ENCODE data around the gene RNF222.

DNA sequence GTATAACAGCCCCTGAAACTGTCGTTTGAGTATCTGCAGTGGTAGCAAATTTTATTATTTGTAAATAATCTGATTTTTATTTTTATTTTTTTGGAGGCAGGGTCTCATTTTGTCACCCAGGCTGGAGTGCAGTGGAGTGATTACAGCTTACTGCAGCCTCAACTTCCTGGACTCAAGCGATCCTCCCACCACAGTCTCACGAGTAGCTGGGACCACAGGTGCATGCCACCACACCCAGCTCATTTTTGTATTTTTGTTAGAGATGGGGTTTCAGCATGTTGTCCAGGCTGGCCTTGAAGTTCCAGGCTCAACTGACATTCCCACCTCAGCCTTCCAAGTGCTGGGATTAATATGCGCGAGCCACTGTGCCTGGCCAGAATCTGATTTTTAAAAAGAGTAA lies 40.8 kb upstream of the RNF222 start:
- TF ChIP-seq EP300 (conservative IDR thresholded peaks at IDR 0.05; ENCODE audit: poor library complexity, severe bottlenecking) (no peak), POLR2AphosphoS5 (IDR thresholded peaks at IDR 0.05) (no peak), SMC3 (conservative IDR thresholded peaks at IDR 0.05; ENCODE audit: poor library complexity) (no peak), RAD21 (conservative IDR thresholded peaks at IDR 0.05) (no peak)
- TF ChIP-seq, protein P1, sequence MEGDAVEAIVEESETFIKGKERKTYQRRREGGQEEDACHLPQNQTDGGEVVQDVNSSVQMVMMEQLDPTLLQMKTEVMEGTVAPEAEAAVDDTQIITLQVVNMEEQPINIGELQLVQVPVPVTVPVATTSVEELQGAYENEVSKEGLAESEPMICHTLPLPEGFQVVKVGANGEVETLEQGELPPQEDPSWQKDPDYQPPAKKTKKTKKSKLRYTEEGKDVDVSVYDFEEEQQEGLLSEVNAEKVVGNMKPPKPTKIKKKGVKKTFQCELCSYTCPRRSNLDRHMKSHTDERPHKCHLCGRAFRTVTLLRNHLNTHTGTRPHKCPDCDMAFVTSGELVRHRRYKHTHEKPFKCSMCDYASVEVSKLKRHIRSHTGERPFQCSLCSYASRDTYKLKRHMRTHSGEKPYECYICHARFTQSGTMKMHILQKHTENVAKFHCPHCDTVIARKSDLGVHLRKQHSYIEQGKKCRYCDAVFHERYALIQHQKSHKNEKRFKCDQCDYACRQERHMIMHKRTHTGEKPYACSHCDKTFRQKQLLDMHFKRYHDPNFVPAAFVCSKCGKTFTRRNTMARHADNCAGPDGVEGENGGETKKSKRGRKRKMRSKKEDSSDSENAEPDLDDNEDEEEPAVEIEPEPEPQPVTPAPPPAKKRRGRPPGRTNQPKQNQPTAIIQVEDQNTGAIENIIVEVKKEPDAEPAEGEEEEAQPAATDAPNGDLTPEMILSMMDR (IDR thresholded peaks at IDR 0.05; ENCODE audit: poor library complexity, severe bottlenecking) = no peak

Measured in neural cell (in vitro differentiated cells).